ENCODE results near the gene CEMIP. TPM values are rescaled to one million over a fixed set of nuclear protein-coding genes. Genes with fewer than 3 reads are reported as not detected.
A peak's percentile ranks its signal among the peaks of the same experiment; 100 is the strongest.

Gene CEMIP
- total RNA-seq, 1 experiment from 2014 or later, result 3.5 TPM

DNA sequence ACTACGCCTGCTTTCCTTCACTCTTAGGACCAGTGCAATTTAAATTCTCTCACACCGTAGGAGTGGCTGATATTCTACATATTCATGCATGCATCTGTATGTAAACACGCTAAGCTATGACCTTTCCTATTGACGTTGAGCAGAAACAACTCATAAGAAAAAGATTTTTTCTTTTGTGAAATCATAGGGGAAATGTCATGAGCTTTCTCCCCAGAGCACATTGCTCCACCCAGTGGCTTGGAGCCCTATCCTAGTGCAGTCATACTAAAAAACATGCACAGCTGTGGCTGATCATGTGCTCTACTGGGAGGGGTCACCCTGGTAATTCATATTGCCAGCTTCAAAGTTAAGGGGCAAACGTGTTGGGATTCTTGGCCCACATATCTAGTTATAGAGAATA, 212.3 kb downstream of the CEMIP start:
- intact Hi-C loops (cut with micrococcal nuclease), result loop anchor here (10.0 kb wide), 1 partner anchor 333 kb away; the partner anchor contains the start of gene STARD5
- H3K9me3 ChIP-seq (ENCODE audit: control insufficient read depth in 1 of 2, insufficient read depth in 1 of 2, low read depth in 1 of 2, low read length in 2 of 2), result no peaks in the 10 kb centered on the region
- BruUV-seq (replicated peaks), result no TSS peak
- no peak for DNase-seq (ENCODE audit: low read depth, low spot score)
- H3K36me3 ChIP-seq (ENCODE audit: control insufficient read depth in 1 of 2, insufficient read depth in 2 of 2, low read length in 2 of 2), result no peaks in the 10 kb centered on the region
- peaks cover 30% of the 10 kb centered on the region for H3K79me2 ChIP-seq (ENCODE audit: insufficient read depth, low read length)
- peak overlapping the region; percentile 65 for H2AFZ ChIP-seq (ENCODE audit: low read depth, low read length, poor library complexity, severe bottlenecking)
- ChIA-PET RAD21 (ENCODE audit: low non-redundant PET in 1 of 2, low total read pairs in 2 of 2, uncharacterized antibody in 2 of 2, unreplicated experiment in 2 of 2) (no interaction called here), POLR2A (interaction anchor here (1.4 kb wide), 1 partner anchor 9 kb away, joined by 6 read pairs; the partner anchor contains the start of gene TLNRD1), CTCF (interaction anchor here (0.7 to 3.2 kb wide), 4 partner anchors 9 to 275 kb away, joined by 3 to 14 read pairs (median 4); partner anchors contain the start of gene TLNRD1)
- H3K4me2 ChIP-seq (ENCODE audit: low read length), result 0 out of 2 replicates have a peak overlapping the region, but pooled peaks have one; percentile 0
- TF ChIP-seq FOSL1 (IDR thresholded peaks at IDR 0.05; ENCODE audit: low read depth) (no peak), EGR1 (IDR thresholded peaks at IDR 0.05; ENCODE audit: low read depth) (no peak), SP1 (IDR thresholded peaks at IDR 0.05; ENCODE audit: low read depth) (no peak), CEBPB (IDR thresholded peaks at IDR 0.05; ENCODE audit: low read depth) (no peak), RAD21 (IDR thresholded peaks at IDR 0.05; ENCODE audit: low read depth) (peak; percentile 25; the same call in 1 of the 2 replicates), CBX3 (IDR thresholded peaks at IDR 0.05; ENCODE audit: low read depth) (no peak)
- H3K27ac ChIP-seq (ENCODE audit: low read depth, low read length), result no peak overlapping the region
- H3K9ac ChIP-seq (ENCODE audit: low read length), result no peak overlapping the region
- H3K9me2 ChIP-seq (ENCODE audit: insufficient read depth), result no peaks in the 10 kb centered on the region
- no peak overlapping the region for H3K4me3 ChIP-seq (replicated peaks in 1 of 2; ENCODE audit: low read depth in 1 of 2, low read length in 2 of 2)
- H4K20me1 ChIP-seq (ENCODE audit: insufficient read depth), result no peaks in the 10 kb centered on the region
- H3K4me1 ChIP-seq (ENCODE audit: control insufficient read depth in 1 of 2, insufficient read depth in 2 of 2, low read length in 2 of 2), result peaks cover 13 to 29% of the 10 kb centered on the region in 2 experiments; a peak in 3 of 4 replicates
- ATAC-seq, result no peak
- H3K27me3 ChIP-seq (ENCODE audit: insufficient read depth, low read length), result no peaks in the 10 kb centered on the region

DNA sequence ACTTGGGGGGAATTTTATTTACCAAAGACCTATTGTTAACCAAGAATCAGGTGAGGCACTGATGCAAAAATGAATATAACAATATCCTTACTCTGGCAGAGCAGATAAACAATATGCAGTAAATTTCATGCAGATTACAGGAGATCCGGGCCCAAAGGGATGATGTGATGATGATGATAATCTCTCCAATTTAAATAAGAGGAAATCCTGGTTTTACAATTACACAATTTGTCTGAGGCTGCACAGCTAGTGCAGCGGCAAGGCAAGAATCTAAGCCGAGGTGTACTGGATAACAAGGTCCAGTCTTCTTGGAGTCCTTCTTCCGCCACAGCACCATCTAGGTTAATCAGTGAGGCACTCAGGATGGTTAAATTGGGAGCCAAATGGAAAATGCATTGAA, 212.8 kb downstream of the CEMIP start:
- Histone ChIP-seq H3K27ac (ENCODE audit: low read depth, low read length) (no peak overlapping the region), H4K20me1 (ENCODE audit: insufficient read depth) (no peaks in the 10 kb centered on the region), H3K9me2 (ENCODE audit: insufficient read depth) (no peaks in the 10 kb centered on the region), H3K4me2 (ENCODE audit: low read length) (no peak overlapping the region), H3K27me3 (ENCODE audit: insufficient read depth, low read length) (no peaks in the 10 kb centered on the region), H3K36me3 (ENCODE audit: control insufficient read depth in 1 of 2, insufficient read depth in 2 of 2, low read length in 2 of 2) (no peaks in the 10 kb centered on the region), H3K4me3 (replicated peaks in 1 of 2; ENCODE audit: low read depth in 1 of 2, low read length in 2 of 2) (no peak overlapping the region), H3K79me2 (ENCODE audit: insufficient read depth, low read length) (peaks cover 24% of the 10 kb centered on the region), H3K4me1 (ENCODE audit: control insufficient read depth in 1 of 2, insufficient read depth in 2 of 2, low read length in 2 of 2) (peaks cover 13 to 30% of the 10 kb centered on the region in 2 experiments; a peak in 3 of 4 replicates), H3K9ac (ENCODE audit: low read length) (no peak overlapping the region), H3K9me3 (ENCODE audit: control insufficient read depth in 1 of 2, insufficient read depth in 1 of 2, low read depth in 1 of 2, low read length in 2 of 2) (no peaks in the 10 kb centered on the region), H2AFZ (ENCODE audit: low read depth, low read length, poor library complexity, severe bottlenecking) (no peak overlapping the region)
- CTCF ChIA-PET, result interaction anchor here (1.2 to 3.2 kb wide), 3 partner anchors 8 to 274 kb away, joined by 3 to 14 read pairs (median 4); partner anchors contain the start of gene TLNRD1
- RAD21 ChIA-PET (ENCODE audit: low non-redundant PET in 1 of 2, low total read pairs in 2 of 2, uncharacterized antibody in 2 of 2, unreplicated experiment in 2 of 2), result no interaction called here
- BruUV-seq (replicated peaks), result no TSS peak
- POLR2A ChIA-PET, result interaction anchor here (1.4 kb wide), 1 partner anchor 8 kb away, joined by 6 read pairs; the partner anchor contains the start of gene TLNRD1
- intact Hi-C loops (cut with micrococcal nuclease), result loop anchor here (10.0 kb wide), 1 partner anchor 333 kb away; the partner anchor contains the start of gene STARD5
- TF ChIP-seq TCF7L2 (IDR thresholded peaks at IDR 0.05; ENCODE audit: borderline replicate concordance, extremely low read depth, insufficient read depth, insufficient read length) (no peak), RAD21 (IDR thresholded peaks at IDR 0.05; ENCODE audit: low read depth) (no peak), SP1 (IDR thresholded peaks at IDR 0.05; ENCODE audit: low read depth) (no peak), ZFX (IDR thresholded peaks at IDR 0.05) (no peak), POLR2A (IDR thresholded peaks at IDR 0.05; ENCODE audit: borderline replicate concordance, extremely low read depth, insufficient read depth, insufficient read length) (no peak), POLR2AphosphoS5 (IDR thresholded peaks at IDR 0.05; ENCODE audit: low read depth, low read length) (no peak), FOSL1 (IDR thresholded peaks at IDR 0.05; ENCODE audit: low read depth) (no peak)
- TF ChIP-seq, protein P1, sequence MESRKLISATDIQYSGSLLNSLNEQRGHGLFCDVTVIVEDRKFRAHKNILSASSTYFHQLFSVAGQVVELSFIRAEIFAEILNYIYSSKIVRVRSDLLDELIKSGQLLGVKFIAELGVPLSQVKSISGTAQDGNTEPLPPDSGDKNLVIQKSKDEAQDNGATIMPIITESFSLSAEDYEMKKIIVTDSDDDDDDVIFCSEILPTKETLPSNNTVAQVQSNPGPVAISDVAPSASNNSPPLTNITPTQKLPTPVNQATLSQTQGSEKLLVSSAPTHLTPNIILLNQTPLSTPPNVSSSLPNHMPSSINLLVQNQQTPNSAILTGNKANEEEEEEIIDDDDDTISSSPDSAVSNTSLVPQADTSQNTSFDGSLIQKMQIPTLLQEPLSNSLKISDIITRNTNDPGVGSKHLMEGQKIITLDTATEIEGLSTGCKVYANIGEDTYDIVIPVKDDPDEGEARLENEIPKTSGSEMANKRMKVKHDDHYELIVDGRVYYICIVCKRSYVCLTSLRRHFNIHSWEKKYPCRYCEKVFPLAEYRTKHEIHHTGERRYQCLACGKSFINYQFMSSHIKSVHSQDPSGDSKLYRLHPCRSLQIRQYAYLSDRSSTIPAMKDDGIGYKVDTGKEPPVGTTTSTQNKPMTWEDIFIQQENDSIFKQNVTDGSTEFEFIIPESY (IDR thresholded peaks at IDR 0.05; ENCODE audit: extremely low read depth, insufficient replicate concordance, low read length), result no peak
- ATAC-seq (no peak), DNase-seq (ENCODE audit: low read depth, low spot score) (no peak)

Measured in HCT116 (cell line).